ENCODE data around the gene SORCS2.

GRCh38 chr4:7462509-7462971 lies 270.2 kb downstream of the SORCS2 start:
- TF ChIP-seq POLR2AphosphoS5 (IDR thresholded peaks at IDR 0.05; ENCODE audit: low read depth, low read length) (no peak), TAF1 (IDR thresholded peaks at IDR 0.05; ENCODE audit: borderline replicate concordance, insufficient read depth, low read length) (no peak), SIN3A (IDR thresholded peaks at IDR 0.05; ENCODE audit: borderline replicate concordance, insufficient read depth, low read length) (no peak), REST (IDR thresholded peaks at IDR 0.05; ENCODE audit: insufficient read depth in 1 of 2, low read depth in 2 of 2, low read length in 2 of 2) (no peak), FOXP2 (optimal IDR thresholded peaks at IDR 0.05; ENCODE audit: borderline replicate concordance, extremely low read depth, extremely low read length, insufficient read depth) (no peak)

Data from PFSK-1 (cell line).